Activated CD8-positive, alpha-beta T cell treated with anti-CD3 and anti-CD28 coated beads, Interleukin-2, amount 10 ng/mL, durations not matched to agents 7 days and 5 days (primary cell): Measurements from ENCODE around the gene SULT4A1. TPM values are rescaled to one million over a fixed set of nuclear protein-coding genes. Genes with fewer than 3 reads are reported as not detected.

Source experiments
- ATAC-seq: fragments of 150-1000 bp; cut with Tn5 transposase; one replicate; pipeline ENCODE4 v1.10.0; 2021; ENCODE audit warnings: moderate library complexity
- CTCF ChIA-PET: fragments of 350-600 bp; sonication (Branson Sonifier 250); formaldehyde crosslinking; loops from one replicate; lab custom pipeline; 2021; ENCODE audit warnings: antibody characterized with exemption; lab: Charles Lee
- POLR2A ChIA-PET: fragments of 350-600 bp; sonication (Branson Sonifier 250); formaldehyde crosslinking; loops from one replicate; lab custom pipeline; 2021; ENCODE audit warnings: antibody characterized with exemption; lab: Charles Lee
- DNase-seq: peaks from one replicate; pipeline ENCODE4 v3.0.0-alpha.2; 2020
- H3K27ac Mint-ChIP-seq: one replicate; pipeline ENCODE4 v1.8.0; 2021; ENCODE audit warnings: mild to moderate bottlenecking, mixed read lengths
- H3K27me3 Mint-ChIP-seq: one replicate; pipeline ENCODE4 v1.8.0; 2021; ENCODE audit warnings: low read depth, mixed read lengths
- H3K36me3 Mint-ChIP-seq: one replicate; pipeline ENCODE4 v1.8.0; 2021; ENCODE audit warnings: low read depth, mixed read lengths
- H3K4me1 Mint-ChIP-seq: one replicate; pipeline ENCODE4 v1.8.0; 2021; ENCODE audit warnings: low read depth, mixed read lengths
- H3K4me3 Mint-ChIP-seq: one replicate; pipeline ENCODE4 v1.8.0; 2021; ENCODE audit warnings: mild to moderate bottlenecking, mixed read lengths
- H3K9me3 Mint-ChIP-seq: one replicate; pipeline ENCODE4 v1.8.0; 2022; ENCODE audit warnings: mixed read lengths; ENCODE audit not compliant: insufficient read depth
- total RNA-seq, 2 experiments: library from RNA; stranded (reverse); gene quantifications; one replicate each; pipeline ENCODE4 v1.2.3, GENCODE V29; 2021

Gene SULT4A1
- total RNA-seq, 2 experiments from 2014 or later, result not detected

- Mint-ChIP-seq H3K4me3 (no peak overlapping the region), H3K4me1 (no peaks in the 10 kb centered on the region), H3K9me3 (no peaks in the 10 kb centered on the region), H3K36me3 (no peaks in the 10 kb centered on the region), H3K27ac (no peak overlapping the region), H3K27me3 (peaks cover 6% of the 10 kb centered on the region)
- no peak for DNase-seq
- ChIA-PET CTCF (no interaction called here), POLR2A (no interaction called here)
- ATAC-seq, result no peak
Measured at GRCh38 chr22:43838571-43839307, 23.6 kb downstream of the SULT4A1 start.

- CTCF ChIA-PET, result no interaction called here
- peaks cover 6% of the 10 kb centered on the region for H3K27me3 Mint-ChIP-seq
- H3K27ac Mint-ChIP-seq, result no peak overlapping the region
- DNase-seq, result no peak
- no peaks in the 10 kb centered on the region for H3K4me1 Mint-ChIP-seq
- no peak for ATAC-seq
- H3K36me3 Mint-ChIP-seq, result no peaks in the 10 kb centered on the region
- POLR2A ChIA-PET, result no interaction called here
- H3K4me3 Mint-ChIP-seq, result no peak overlapping the region
- no peaks in the 10 kb centered on the region for H3K9me3 Mint-ChIP-seq
Measured at GRCh38 chr22:43838161-43838560, 24.2 kb downstream of the SULT4A1 start.

DNA sequence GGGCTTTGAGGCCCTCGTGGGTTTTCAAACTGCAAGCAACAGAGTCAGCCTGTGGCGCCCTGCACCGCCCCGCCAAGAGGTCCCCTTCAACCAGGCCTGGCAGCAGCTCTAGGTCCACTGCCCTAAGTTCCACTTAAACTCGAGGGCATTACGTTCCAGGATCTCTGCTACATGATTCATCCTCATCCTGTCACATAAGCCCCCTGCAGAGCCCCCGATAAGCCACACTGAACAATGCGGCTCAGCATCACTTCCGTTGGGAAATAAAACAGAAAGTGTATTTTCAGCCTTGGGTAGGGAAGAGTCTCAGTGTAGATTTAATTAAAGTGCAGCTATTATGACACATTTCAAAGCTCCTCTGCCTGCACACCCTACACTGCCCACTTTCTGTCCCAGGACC lies 24.6 kb downstream of the SULT4A1 start:
- no peak for DNase-seq
- H3K36me3 Mint-ChIP-seq, result no peaks in the 10 kb centered on the region
- H3K27ac Mint-ChIP-seq, result peak overlapping the region; percentile 44
- H3K9me3 Mint-ChIP-seq, result no peaks in the 10 kb centered on the region
- H3K4me3 Mint-ChIP-seq, result no peak overlapping the region
- ATAC-seq, result no peak
- ChIA-PET CTCF (no interaction called here), POLR2A (no interaction called here)
- peaks cover 6% of the 10 kb centered on the region for H3K27me3 Mint-ChIP-seq
- H3K4me1 Mint-ChIP-seq, result no peaks in the 10 kb centered on the region

DNA sequence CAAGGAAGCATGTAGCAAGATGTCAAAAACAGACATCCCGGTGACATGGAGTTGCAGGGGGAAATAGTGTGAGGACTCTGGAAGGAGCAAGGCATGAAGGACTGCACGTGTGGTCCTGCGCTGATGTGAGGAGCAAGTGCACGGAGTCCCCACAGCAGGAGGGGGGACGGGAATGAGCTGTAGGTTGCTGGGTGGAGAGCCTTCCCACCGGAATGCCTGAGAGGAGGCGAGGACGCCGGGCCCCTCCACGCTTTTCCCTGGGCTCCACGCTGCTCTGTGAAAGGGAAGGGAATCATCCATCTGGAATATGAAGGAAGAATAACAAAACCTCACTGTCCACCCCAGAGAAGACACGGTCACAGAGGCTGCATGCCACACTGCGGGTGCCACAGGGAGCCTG lies 26.6 kb downstream of the SULT4A1 start:
- no peaks in the 10 kb centered on the region for H3K4me1 Mint-ChIP-seq
- ATAC-seq (no peak), DNase-seq (no peak)
- no peak overlapping the region for H3K4me3 Mint-ChIP-seq
- H3K27me3 Mint-ChIP-seq, result peaks cover 6% of the 10 kb centered on the region
- H3K27ac Mint-ChIP-seq, result no peak overlapping the region
- no peaks in the 10 kb centered on the region for H3K36me3 Mint-ChIP-seq
- ChIA-PET CTCF (no interaction called here), POLR2A (no interaction called here)
- no peaks in the 10 kb centered on the region for H3K9me3 Mint-ChIP-seq

- Mint-ChIP-seq H3K4me3 (no peak overlapping the region), H3K27me3 (peaks cover 6% of the 10 kb centered on the region), H3K27ac (no peak overlapping the region), H3K9me3 (no peaks in the 10 kb centered on the region), H3K4me1 (no peaks in the 10 kb centered on the region), H3K36me3 (no peaks in the 10 kb centered on the region)
- ChIA-PET CTCF (no interaction called here), POLR2A (no interaction called here)
- DNase-seq (no peak), ATAC-seq (no peak)
Measured at GRCh38 chr22:43835166-43835565, 27.1 kb downstream of the SULT4A1 start.

DNA sequence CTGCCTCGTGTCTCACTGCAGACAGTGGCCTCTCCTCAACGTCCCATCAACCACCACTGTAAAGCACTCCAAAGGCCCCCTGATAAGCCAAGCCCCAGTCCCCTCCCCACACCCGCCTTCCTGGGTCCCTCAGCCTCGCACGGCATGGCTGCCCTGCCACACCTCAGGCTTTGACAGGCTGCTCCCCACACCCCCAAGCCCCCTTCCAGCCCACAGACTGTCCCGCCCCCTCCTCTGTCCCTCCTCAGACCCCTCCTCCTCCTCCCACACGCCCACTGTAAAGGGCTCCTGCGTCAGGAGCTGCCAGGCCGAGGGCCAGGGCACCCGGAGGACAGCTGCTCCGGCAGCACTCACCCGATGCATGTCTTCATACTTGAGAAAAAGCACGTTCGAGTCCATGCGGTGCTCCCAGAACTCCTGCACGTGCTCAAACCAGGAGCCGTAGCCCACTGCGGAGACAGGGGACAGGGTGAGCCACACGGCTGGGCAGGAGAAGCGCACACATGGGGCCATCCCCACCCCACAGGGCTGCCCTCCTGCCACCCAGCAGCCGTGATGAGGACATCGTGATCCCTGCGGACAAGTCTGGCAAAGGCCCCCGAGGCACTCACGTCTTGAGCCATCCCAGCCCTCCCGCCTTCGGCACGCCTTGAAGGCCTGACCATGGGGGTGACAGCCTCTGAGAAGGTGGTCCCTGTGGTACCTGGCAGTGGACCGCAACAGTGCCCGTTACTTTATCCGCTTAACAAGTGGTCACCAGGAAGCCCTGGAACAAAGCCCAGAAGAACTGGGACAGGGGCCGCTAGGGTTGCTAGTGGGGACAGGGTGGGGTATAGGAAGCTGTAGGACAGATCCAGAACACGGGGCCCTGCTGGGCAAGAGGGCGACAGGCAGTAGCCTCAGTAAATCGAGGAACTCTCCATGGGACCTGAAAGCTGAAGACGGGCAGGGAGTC lies 28.8 kb downstream of the SULT4A1 start:
- Mint-ChIP-seq H3K9me3 (no peaks in the 10 kb centered on the region), H3K4me3 (no peak overlapping the region), H3K36me3 (no peaks in the 10 kb centered on the region), H3K4me1 (no peaks in the 10 kb centered on the region), H3K27me3 (peaks cover 6% of the 10 kb centered on the region), H3K27ac (no peak overlapping the region)
- DNase-seq (no peak), ATAC-seq (no peak)
- ChIA-PET CTCF (no interaction called here), POLR2A (no interaction called here)

DNA sequence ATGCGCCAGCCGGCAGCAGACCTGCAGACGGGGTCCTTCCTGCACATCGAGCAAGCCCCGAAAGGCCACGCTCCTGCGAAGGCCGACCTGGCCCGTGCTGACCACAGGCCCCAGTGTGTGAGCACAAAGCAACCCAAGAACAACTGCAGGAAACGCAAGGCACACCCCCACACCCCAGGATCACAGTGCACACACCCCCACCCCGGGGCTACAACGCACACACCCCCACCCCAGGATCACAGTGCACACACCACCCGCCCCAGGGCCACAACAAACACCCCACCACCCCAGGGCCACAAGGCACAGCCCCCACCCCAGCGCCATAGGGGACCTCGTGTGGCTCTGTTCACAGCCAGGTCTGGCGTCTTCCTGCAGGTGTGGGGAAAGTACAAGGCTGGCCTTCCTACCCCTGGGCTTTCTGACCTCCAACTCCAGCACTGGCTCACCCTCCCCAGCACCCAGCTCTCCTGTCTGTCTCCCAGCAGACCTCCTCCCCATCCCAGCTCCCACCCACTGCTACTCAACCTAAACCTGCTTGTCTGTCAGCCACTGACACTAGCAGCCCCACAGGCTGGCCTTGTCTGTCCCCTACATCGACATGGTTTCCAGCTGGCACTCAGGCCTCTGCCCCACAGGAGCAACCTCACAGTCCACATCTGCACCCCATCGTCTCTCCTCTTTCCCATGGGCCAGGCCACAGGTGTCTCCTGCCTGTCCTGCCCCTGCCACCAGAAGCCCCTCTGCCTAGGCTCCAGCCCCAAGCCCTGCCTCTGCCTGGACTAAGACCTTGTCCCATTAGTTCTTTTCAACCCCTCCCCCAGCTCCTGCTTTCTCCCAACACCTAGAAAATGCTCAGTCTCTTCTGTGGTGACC lies 29.7 kb downstream of the SULT4A1 start:
- CTCF ChIA-PET, result no interaction called here

DNA sequence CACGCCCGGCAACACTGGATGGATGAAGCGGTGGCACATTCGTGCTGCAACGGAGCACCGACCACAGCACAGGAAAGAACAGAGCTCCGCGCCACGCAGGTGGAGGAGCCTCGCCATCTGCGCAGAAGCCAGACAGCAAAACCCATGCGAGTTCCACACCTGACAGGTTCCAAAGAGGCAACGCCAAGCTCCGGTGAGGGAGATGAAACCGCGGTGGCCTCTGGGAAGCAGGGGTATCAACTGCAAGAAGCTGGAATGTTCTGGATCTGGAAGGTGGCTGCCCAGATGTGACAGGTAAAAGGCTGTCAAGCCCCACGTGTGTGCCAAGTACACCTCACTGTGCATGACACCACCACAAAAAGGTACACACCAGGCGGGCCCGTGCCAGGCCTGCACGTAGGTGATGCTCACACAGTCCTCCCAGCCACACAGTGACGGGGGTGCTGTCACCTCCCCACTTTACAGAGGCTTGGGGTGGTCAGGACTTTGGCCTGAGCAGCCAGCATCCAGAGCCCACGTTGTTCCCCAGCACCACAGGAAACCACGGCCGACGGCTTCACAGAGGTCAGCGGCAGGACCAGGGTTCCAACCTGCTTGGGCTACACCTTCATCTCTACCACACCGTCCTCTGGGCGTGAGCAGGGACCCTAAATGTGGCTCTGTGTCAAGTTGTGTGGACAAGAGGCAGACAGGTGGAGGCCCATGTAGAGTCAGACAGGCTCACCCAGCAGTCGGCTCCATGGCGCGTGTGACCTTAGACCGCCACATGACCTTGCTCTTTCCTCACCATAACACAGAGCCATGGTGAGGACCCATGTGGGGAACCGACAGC lies 30.5 kb downstream of the SULT4A1 start:
- H3K27me3 Mint-ChIP-seq, result peaks cover 9% of the 10 kb centered on the region
- H3K4me3 Mint-ChIP-seq, result no peak overlapping the region
- no peaks in the 10 kb centered on the region for H3K9me3 Mint-ChIP-seq
- CTCF ChIA-PET, result no interaction called here
- H3K36me3 Mint-ChIP-seq, result no peaks in the 10 kb centered on the region
- ATAC-seq (no peak), DNase-seq (no peak)
- POLR2A ChIA-PET, result no interaction called here
- H3K4me1 Mint-ChIP-seq, result no peaks in the 10 kb centered on the region
- H3K27ac Mint-ChIP-seq, result no peak overlapping the region

More for the DNA sequence above, 29.7 kb downstream of the SULT4A1 start:
- no peaks in the 10 kb centered on the region for H3K36me3 Mint-ChIP-seq
- no peak overlapping the region for H3K27ac Mint-ChIP-seq
- no peaks in the 10 kb centered on the region for H3K4me1 Mint-ChIP-seq
- H3K27me3 Mint-ChIP-seq, result peaks cover 6% of the 10 kb centered on the region
- H3K9me3 Mint-ChIP-seq, result no peaks in the 10 kb centered on the region
- H3K4me3 Mint-ChIP-seq, result no peak overlapping the region
- DNase-seq, result no peak
- POLR2A ChIA-PET, result no interaction called here
- no peak for ATAC-seq

GRCh38 chr22:43830931-43831560 lies 31.3 kb downstream of the SULT4A1 start:
- POLR2A ChIA-PET, result no interaction called here
- Mint-ChIP-seq H3K4me1 (no peaks in the 10 kb centered on the region), H3K9me3 (no peaks in the 10 kb centered on the region), H3K36me3 (no peaks in the 10 kb centered on the region), H3K27ac (no peak overlapping the region), H3K4me3 (no peak overlapping the region), H3K27me3 (peaks cover 9% of the 10 kb centered on the region)
- ATAC-seq (no peak), DNase-seq (no peak)
- CTCF ChIA-PET, result no interaction called here

DNA sequence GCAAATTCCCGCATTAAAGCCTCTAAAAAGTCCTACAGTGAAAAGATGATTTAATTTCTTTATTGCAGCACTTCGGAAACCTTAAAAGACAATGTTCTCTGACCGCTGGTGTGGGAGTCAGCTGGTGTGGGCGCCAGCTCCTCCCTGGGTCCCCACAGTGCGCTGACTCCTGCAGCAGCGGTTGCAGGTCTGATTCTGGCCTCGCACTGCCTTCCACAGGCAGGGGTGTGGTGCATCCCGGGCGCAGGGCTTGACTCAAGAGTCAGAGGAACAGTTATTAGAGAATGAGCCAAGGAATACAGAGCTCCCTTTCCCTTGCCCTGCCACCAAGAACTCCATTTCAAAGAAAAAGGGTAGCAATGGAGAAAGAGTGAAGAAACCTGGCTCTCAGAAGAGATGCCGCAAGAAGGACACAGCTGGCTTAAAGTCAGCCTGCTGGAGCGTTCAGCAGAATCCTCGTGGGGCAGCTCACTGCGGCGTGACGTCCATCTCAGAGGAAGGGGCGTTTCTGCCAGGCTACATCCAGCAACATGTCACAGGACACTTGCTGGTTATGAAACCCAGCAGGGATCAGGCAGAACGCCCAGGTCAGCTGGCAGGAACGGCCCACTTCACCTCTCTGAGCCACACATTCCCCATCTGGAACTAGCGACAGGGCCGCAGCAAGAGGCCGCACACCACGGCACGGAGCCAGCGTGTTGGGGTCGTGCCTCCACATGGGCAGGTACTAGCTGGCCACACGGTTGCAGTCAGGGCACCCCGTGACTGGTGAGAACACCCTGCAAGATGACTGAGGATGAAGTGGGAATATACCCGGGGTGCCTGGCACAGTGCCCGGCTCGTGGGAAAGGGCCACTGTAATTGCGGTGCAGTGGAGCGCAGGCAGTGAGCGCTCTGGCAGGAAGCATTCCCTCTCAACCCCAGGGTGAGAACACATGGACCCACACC lies 32.1 kb downstream of the SULT4A1 start:
- Mint-ChIP-seq H3K27ac (no peak overlapping the region), H3K9me3 (no peaks in the 10 kb centered on the region), H3K4me3 (no peak overlapping the region), H3K27me3 (peaks cover 4% of the 10 kb centered on the region), H3K36me3 (no peaks in the 10 kb centered on the region), H3K4me1 (no peaks in the 10 kb centered on the region)
- ATAC-seq (no peak), DNase-seq (no peak)
- CTCF ChIA-PET, result no interaction called here
- POLR2A ChIA-PET, result no interaction called here
